Stimulated activated CD4-positive, alpha-beta T cell treated with anti-CD3 and anti-CD28 coated beads, Interleukin-15, amount 100 ng/mL, for 48 hours (primary cell): ENCODE measurements around the gene TMEM167B.
"Not testable (repeated sequence)": the region's sequence is repeated elsewhere in the genome, so short reads cannot be mapped to it uniquely, and the experiment has no call there.

Experiments
- DNase-seq, 2 donors: peaks; one replicate each; pipeline ENCODE4 v3.0.0-alpha.2; 2020; ENCODE audit warnings: low read depth in 2 of 2

The TMEM167B gene

DNA sequence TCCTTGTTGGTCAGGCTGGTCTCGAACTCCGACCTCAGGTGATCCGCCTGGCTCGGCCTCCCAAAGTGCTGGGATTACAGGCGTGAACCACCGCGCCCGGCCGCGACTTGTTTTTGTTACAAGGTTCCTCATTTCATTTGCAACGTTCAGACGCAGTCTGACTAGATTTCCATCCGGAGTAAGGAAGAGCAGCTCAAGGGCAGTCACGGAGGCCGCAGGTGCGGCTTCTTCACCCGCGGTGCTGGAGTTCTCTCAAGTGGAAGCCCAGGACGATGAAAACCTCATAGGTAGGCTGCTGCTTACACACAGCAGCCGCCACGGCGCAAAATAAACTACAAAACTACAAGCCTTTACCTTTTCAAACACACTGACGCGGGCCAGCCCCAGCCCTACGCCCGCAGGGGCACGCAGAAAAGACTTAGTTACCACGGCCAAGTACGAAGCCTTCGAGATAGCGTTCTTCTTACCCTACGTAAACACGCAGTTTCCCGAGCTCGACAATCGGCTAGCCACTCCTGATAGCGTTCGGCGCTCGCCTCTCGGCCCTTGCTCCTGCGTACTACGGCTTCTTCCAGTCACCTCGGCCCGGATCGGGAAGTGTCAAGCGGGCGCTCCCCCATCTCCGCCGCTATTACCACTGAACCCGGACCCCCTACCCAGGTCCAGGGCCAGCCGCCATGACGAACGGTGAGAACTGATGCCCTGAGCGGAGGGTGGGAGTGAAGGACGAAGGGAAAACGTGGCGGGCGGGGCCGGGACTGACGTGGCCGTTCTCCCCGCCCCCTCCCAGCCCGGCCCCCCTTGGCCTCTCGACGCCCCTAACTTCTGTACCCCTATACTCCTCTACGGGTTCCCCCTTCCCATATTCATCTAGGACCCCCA, at the start of gene TMEM167B:
Gene TMEM167B, plus strand, starts transcription at position 569 of the 882 bp plus-strand sequence. Its CDS starts 109 bp downstream, at position 678.
- peak; percentile 83 to 85 for DNase-seq

DNA sequence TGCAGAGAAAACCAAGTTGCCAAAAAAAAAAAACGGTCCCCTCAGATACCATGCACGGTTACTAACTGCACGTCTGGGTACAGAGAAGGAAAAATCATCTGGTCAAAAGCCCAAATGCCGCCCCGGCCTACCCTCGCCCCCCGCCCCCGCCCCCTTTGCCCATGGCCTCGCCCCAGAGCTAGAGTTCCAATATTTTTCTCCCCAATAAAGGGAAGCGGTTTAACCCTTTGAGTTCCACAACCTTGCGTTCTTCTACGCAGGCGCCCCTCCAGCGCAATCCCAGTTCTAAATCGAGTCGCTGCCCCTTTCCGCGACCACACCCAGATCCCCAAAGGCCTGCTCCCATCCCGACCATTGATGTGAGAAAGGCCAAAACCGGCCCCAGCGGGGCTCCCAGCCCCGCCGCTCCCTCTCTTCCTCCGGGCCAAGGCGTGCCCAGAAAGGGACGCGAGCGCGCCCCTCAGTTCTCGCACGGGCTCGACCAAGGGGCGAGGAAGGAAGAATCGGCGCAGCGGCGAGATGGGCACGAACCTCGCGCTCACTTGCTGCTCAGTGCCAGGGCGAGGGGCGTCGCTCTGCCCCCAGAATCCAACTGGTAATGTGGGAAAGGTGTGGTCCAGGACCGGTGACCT, 49.5 kb upstream of the TMEM167B start:
- peak in 1 of 2 donors; percentile 6 for DNase-seq

DNA sequence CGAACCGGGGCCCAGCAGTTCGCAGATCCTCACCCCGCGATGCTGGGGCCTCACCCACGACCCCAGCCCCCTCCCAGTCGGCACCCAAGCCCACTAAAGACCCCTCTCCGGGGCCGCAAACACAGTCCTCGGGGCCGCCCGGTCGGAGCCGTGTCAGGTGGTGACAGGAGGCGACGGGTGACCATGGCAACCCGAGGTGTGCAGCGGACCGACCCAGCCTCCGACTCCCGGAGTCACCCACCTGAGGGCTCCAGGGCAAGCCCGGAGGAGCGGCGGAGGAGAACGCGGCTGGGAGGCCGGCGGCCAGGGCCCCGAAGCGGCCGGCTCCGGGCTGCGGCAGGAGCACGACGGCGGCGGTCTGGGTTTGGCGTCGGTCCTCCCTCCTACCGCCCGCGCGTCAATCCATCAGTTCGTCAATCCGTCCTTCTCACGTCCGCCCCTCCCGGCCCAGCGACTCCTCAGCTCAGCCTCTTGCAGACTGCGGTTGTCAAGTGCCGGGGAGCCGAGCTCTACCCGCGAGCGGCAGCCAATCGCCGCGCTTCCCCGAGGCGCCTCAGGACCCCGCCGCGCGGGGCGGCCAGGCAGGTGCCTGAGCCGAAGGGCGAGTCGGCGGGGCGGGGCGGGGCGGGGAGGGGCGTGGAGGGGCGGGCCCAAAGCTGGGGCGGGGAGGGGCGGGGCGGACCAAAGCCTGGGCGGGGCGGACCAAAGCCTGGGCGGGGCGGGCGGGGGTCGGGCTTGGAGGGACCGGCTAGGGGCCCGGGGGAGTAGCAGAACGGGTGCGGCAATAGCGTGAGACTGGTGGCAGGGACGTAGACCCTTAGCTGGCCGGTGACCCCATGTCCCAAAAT, 48.7 kb upstream of the TMEM167B start, which contains the start of gene WDR47:
Gene WDR47, minus strand, starts transcription at position 482 of the 848 bp plus-strand sequence. CDS start 18,590 bp downstream, outside the sequence.
- DNase-seq: peak; percentile 92 to 96

- no peak for DNase-seq
Observed at GRCh38 chr1:109045595-109045994, 45.0 kb upstream of the TMEM167B start.

- DNase-seq: no peak
Observed at GRCh38 chr1:109046671-109047070, 43.9 kb upstream of the TMEM167B start.

DNA sequence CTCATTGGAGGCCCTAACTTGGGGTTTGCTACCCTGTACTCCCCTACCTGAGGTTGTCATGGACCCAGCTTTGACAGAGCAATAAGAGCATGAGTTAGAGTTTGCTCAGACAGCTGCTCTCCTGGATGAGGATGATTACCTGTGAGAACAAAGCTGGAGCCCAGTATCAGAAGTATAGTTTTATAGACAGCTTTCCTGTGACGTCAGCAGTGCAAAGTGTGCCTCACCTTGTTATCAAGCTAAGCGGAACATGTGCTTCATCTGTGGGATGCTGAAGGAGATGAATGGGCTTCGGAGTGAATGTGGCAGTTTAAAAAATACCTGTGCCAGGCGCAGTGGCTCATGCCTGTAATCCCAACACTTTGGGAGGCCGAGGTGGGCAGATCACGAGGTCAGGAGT, 43.2 kb upstream of the TMEM167B start:
- DNase-seq: no peak

DNA sequence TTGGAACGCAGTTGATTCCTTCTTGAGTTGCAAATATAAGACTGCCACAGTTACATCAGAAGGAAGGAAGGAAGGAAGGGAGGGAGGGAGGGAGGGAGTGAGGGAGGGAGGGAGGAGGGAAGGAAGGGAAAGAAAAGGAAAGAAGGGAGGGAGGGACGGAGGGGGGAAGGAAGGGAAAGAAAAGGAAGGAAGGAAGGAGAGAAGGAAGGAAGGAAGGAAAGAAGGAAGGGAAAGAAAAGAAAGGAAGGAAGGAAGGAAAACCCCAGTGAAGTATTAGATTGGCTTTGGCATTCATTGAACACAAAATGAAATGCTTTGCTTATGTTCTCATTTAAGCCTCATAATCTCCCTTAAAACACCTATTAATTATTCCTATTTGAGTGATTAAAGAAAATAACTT, 42.2 kb upstream of the TMEM167B start:
- DNase-seq: no peak

DNA sequence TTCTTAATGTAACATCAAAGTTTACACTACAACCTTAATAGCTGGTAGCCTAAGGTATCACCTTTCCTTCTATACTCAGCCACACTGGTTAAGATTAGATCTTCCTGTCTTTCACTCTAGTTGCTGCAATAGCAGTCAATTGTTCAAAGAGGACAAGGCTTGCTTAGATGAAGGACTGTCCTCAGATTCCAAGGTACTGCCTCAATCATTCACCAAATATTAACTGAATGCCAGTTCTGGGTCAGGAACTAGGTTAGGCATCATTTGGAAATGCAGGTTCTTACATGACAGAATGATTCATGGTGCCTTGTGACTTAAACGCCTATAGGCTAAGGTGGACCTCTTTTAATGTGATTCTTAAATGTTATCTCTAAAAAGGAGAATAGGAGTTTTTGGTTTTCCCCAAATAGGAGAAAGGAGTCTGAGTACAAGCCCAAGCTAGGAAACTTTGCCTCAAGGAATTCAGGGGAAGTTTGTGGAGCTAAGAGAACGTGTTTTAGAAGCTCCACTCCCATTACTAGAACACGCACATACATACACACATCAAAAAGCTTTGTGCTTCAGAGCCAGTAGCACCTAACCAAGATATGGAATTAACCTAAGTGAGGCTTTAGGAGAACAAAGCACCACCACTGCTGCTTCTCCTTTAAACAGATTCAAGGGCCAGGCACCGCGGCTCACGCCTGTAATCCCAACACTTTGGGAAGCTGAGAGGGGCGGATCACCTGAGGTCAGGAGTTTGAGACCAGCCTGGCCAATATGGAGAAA, 40.2 kb upstream of the TMEM167B start:
- DNase-seq: no peak

GRCh38 chr1:109052145-109052544, 38.4 kb upstream of the TMEM167B start:
- not testable (repeated sequence) for DNase-seq

GRCh38 chr1:109056064-109056463, 34.5 kb upstream of the TMEM167B start:
- no peak for DNase-seq

GRCh38 chr1:109059026-109059425, 31.5 kb upstream of the TMEM167B start:
- no peak for DNase-seq

GRCh38 chr1:109060707-109061106, 29.9 kb upstream of the TMEM167B start:
- no peak for DNase-seq

DNA sequence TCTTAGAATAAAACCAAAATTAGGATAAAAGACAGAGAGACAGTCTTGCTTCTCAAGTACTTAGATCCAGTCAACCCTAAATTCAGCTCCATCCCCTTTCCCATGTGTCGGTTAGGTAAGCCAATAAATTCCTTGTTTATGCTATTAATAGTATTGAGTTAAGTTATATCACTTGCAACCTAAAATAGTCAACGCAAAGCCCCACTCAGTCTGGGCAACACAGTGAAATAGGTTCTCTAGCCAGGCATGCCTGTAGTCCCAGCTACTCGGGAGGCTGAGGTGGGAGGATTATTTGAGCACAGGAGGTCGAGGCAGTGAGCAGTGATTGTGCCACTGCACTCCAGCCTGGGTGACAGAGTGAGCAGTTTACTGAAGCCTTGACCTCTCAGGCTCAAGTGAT, 29.4 kb upstream of the TMEM167B start:
- no peak for DNase-seq

DNA sequence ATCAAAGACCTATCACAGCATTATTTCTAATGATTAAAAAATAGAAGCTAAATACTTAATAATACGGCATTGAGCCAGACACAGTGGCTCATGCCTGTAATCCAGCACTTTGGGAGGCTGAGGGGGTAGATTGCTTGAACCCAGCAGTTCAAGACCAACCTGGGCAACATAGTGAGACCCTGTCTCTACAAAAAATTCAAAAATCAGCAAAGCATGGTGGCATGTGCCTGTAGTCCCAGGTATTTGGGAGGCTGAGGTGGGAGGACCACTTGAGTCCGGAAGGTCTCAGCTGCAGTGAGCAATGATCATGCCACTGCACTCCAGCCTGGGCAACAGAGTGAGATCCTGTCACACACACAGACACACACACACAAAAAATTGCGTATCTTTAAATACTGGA, 25.4 kb upstream of the TMEM167B start:
- DNase-seq: no peak

DNA sequence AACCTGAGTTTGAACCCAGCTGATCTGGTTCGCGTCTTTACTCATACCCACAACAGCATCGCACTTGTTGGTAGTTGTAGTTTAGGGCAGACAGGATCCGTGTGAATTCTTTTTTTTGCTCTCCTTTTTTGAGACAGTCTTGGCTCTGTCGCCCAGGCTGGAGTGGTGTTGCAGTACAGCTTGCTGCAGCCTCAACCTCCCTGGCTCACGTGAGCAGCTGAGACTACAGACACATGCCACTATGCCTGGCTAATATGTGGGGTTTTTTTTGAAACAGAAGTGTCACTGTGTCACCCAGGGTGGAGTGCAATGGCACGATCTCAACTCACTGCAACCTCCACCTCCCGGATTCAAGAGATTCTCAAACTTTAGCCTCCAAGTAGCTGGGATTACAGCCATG, 22.7 kb upstream of the TMEM167B start:
- no peak for DNase-seq

DNA sequence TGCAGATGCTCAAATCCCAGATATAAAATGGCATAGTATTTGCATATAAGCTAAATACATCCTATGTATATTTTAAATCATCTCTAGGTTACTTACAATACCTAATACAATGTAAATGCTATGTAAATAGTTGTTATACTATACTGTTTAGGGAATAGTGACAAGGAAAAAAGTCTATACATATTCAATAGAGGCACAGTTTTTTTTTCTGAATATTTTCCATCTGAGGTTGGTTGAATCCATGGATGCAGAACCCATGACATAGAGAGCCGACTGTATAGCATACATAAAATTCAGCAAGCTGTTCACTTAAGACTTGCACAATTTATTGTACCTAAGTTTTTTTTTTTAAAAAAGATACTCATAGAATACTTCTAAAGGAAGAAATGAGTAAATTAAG, 21.3 kb upstream of the TMEM167B start:
- DNase-seq: no peak

DNA sequence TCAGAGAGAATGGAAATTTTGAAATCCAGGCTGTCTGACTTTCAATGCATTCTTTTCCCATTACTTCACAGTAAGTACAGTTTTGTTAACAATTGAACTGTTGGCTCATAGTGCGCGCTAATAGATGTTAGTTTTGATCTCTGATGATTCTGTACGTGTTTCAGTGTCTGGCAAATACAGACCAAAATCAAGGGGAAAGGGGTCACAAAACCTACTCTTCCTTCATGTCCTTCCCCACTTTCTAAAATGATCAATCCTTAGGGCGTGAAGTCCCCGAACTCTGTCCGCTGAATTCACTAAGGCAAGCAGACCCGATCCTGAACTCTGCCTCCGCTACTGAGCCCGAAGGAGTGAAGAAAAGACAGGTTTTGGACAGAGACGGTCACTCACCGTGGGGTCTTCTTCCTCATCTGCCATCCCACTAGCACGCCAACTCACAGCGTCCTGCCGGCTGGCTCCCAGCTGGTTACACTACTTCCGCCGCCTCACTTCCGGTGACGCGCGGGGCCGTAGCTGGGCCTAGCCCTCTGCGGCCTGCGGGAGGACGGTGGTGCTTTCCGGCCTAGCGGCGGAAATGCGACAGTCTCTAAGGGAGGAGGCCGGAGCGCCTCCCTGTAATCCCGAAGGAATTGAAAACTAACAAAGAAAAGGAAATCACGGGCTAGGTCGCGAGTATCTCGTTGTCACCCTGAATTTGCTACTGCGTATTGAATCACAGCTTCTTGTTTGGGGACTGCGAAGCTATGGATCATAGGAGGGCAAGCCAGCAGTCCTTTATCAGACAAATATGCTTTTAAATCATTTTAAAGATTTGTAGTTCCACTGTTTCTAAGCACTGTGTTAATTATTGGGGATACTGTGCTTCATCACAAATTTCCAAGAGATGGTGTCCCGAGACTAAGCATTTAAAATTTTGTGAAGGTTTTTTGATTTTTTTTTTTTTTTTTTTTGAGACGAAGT, 14.8 kb upstream of the TMEM167B start, which contains the start of gene TAF13:
Gene TAF13, minus strand, starts transcription at position 473 of the 960 bp plus-strand sequence. Its CDS starts 56 bp downstream, at position 417.
- peak; percentile 72 to 83 for DNase-seq

DNA sequence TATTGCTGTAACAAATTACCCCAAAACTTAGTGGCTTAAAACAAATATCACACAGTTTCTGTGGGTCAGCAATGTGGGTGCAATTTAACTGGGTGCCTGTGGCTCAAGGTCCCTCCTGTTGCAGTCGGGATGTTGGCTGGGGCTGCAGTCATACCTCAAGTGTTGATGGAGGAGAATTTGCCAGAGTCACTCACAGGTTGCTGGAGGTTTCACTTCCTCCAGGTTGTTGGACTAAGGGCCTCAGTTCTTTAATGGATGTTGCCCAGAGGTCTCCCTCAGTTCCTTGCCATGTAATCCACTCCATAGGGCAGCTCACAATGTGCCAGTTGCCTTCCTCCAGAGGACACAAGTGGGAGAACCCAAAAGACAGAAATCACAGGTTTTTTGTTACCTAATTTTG, 12.2 kb upstream of the TMEM167B start:
- no peak for DNase-seq

DNA sequence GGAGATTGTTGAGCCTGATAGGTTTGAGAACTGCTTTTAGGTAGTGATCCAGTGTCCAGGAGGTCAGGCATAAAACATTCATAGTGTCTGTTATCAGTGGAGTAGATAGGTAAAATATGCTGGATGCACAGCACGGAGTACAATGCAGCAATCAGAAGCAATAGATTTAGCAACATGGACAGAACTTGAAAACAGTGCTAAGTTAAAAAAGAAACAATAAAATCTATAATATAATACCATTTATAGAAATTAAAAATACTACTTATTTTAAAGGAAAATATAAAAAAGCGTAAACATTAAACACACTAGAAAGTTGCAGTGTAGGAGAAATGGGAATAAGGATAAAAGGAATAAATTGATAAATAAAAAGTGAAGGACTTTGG, 11.3 kb upstream of the TMEM167B start:
- no peak for DNase-seq
